ENCODE data around the gene CABCOCO1. TPM values are rescaled to one million over a fixed set of nuclear protein-coding genes. Genes with fewer than 3 reads are reported as not detected.

The CABCOCO1 gene
- polyA plus RNA-seq, 1 experiment = 2.4 TPM

GRCh38 chr10:61803269-61803668 is 140.5 kb downstream of the CABCOCO1 start:
- Histone ChIP-seq H3K27me3 (ENCODE audit: control insufficient read depth, insufficient read depth, low read length) (no peaks in the 10 kb centered on the region), H3K36me3 (ENCODE audit: control insufficient read depth, insufficient read depth, low read length) (no peaks in the 10 kb centered on the region), H3K4me3 (ENCODE audit: low read depth, low read length) (no peak overlapping the region)
- ChIA-PET CTCF (interaction anchor here (0.9 kb wide), 1 partner anchor 10 kb away, joined by 3 read pairs; no protein-coding TSS in a partner anchor), POLR2A (no interaction called here)
- TF ChIP-seq CTCF (IDR thresholded peaks at IDR 0.05; ENCODE audit: insufficient read depth, low read depth, low read length) = no peak
- DNase-seq (ENCODE audit: low read depth) = no peak

DNA sequence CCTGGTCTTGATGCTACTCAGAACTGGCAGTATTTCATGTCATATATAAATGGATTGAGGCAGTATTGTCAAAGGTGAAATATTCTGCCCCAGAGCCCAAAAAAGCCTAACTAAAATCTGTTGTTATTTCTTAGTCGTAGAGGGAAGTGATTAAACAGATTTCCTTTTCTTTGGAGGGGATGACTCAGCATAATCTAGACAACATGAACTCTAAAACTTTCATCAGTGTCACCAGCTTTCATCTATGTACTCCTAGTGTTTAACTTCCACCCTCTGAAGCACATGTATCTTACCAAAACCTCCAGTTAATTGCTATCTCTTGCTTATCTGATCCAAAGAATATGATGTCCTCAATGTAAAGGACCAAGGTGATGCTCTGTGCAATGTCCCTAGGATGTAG is 141.7 kb downstream of the CABCOCO1 start:
- Histone ChIP-seq H3K4me3 (ENCODE audit: low read depth, low read length) (no peak overlapping the region), H3K36me3 (ENCODE audit: control insufficient read depth, insufficient read depth, low read length) (no peaks in the 10 kb centered on the region), H3K27me3 (ENCODE audit: control insufficient read depth, insufficient read depth, low read length) (no peaks in the 10 kb centered on the region)
- POLR2A ChIA-PET = interaction anchor here (0.5 kb wide), 1 partner anchor 10 kb away, joined by 3 read pairs; no protein-coding TSS in a partner anchor
- CTCF ChIA-PET = interaction anchor here (0.6 to 0.9 kb wide), 2 partner anchors 9 to 74 kb away, joined by 3 read pairs; no protein-coding TSS in a partner anchor
- no peak for TF ChIP-seq CTCF (IDR thresholded peaks at IDR 0.05; ENCODE audit: insufficient read depth, low read depth, low read length)
- DNase-seq (ENCODE audit: low read depth) = no peak

DNA sequence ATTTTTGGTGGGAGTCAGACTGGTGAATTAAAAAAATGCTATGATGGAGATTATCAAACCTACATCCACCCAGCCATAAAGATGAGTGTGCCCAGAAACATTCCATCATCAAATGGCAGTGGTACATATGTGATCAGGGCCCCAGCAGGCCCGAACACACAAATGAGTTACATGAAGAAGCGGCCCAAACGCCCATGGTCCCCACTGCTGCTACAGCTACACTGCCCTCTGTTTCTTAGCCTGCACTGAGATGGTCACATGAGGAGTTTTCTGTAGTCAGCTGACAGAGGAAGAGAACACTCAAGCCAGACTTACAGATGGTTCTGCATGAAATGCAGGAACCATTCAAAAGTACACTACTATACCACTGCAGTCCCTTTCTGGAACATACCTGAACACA is 142.4 kb downstream of the CABCOCO1 start:
- no peak for DNase-seq (ENCODE audit: low read depth)
- no peaks in the 10 kb centered on the region for H3K27me3 ChIP-seq (ENCODE audit: control insufficient read depth, insufficient read depth, low read length)
- POLR2A ChIA-PET = no interaction called here
- CTCF ChIA-PET = no interaction called here
- H3K4me3 ChIP-seq (ENCODE audit: low read depth, low read length) = no peak overlapping the region
- no peak for TF ChIP-seq CTCF (IDR thresholded peaks at IDR 0.05; ENCODE audit: insufficient read depth, low read depth, low read length)
- H3K36me3 ChIP-seq (ENCODE audit: control insufficient read depth, insufficient read depth, low read length) = no peaks in the 10 kb centered on the region

DNA sequence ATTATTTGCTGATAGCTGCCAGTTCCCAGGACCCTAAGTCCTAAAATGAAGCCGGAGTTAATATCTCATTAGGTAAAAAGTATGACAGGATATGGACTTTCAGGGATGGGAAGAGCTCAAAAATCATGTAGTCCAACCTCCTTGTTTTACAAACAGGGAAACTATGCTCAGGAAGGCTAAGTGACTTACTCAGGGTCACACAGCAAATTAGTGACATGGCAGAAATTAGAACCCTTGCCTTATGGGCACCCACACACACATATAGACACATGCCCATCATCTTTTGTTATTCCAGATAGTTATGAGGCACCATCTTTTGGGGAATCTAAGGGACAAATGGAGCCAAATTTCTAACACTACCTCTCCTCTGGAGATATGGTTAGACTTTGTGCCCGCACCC is 147.5 kb downstream of the CABCOCO1 start:
- Histone ChIP-seq H3K36me3 (ENCODE audit: control insufficient read depth, insufficient read depth, low read length) (no peaks in the 10 kb centered on the region), H3K4me3 (ENCODE audit: low read depth, low read length) (no peak overlapping the region), H3K27me3 (ENCODE audit: control insufficient read depth, insufficient read depth, low read length) (no peaks in the 10 kb centered on the region)
- TF ChIP-seq CTCF (IDR thresholded peaks at IDR 0.05; ENCODE audit: insufficient read depth, low read depth, low read length) = no peak
- CTCF ChIA-PET = interaction anchor here (0.9 to 2.4 kb wide), 3 partner anchors 9 to 11 kb away, joined by 3 to 13 read pairs (median 3); no protein-coding TSS in a partner anchor
- DNase-seq (ENCODE audit: low read depth) = no peak
- POLR2A ChIA-PET = no interaction called here

- ChIA-PET POLR2A (no interaction called here), CTCF (interaction anchor here (2.4 kb wide), 1 partner anchor 9 kb away, joined by 13 read pairs; no protein-coding TSS in a partner anchor)
- DNase-seq (ENCODE audit: low read depth) = no peak
- Histone ChIP-seq H3K4me3 (ENCODE audit: low read depth, low read length) (no peak overlapping the region), H3K36me3 (ENCODE audit: control insufficient read depth, insufficient read depth, low read length) (no peaks in the 10 kb centered on the region), H3K27me3 (ENCODE audit: control insufficient read depth, insufficient read depth, low read length) (no peaks in the 10 kb centered on the region)
- TF ChIP-seq CTCF (IDR thresholded peaks at IDR 0.05; ENCODE audit: insufficient read depth, low read depth, low read length) = no peak
These were observed 149.5 kb downstream of the CABCOCO1 start for GRCh38 chr10:61812052-61812721.
